Aorta (tissue), 5 donors: Measurements from ENCODE around the gene KRT13. TPM values are rescaled to one million over a fixed set of nuclear protein-coding genes. Genes with fewer than 3 reads are reported as not detected.
A peak's percentile ranks its signal among the peaks of the same experiment; 100 is the strongest.

ENCODE experiments used
- ATAC-seq: fragments of 200-7000 bp; cut with Tn5 transposase; one replicate; pipeline ENCODE4 v1.9.1; 2022; ENCODE audit warnings: moderate library complexity; ENCODE audit not compliant: low FRiP score
- DNase-seq, 2 donors: peaks; one replicate each; pipeline ENCODE4 v3.0.0-alpha.2; 2020
- H3K27ac ChIP-seq, 2 donors: one replicate each; pipeline ENCODE4 v1.5.1; 2013; ENCODE audit warnings: low read length in 2 of 2, mild to moderate bottlenecking in 2 of 2, moderate library complexity in 2 of 2, control low read depth in 1 of 2, inconsistent platforms in 1 of 2, low read depth in 1 of 2
- H3K27me3 ChIP-seq, 2 donors: one replicate each; pipeline ENCODE4 v1.6.1; 2013; ENCODE audit warnings: control low read depth in 1 of 2, low read length in 1 of 2, mild to moderate bottlenecking in 1 of 2, moderate library complexity in 1 of 2; ENCODE audit not compliant: insufficient read depth in 2 of 2, control insufficient read depth in 1 of 2
- H3K36me3 ChIP-seq, 2 donors: one replicate each; pipeline ENCODE4 v1.6.1; 2013; ENCODE audit warnings: control low read depth in 1 of 2, low read length in 1 of 2, mild to moderate bottlenecking in 1 of 2; ENCODE audit not compliant: insufficient read depth in 2 of 2, control insufficient read depth in 1 of 2
- H3K4me1 ChIP-seq, 2 donors: one replicate each; pipeline ENCODE4 v1.6.1; 2013; ENCODE audit warnings: low read length in 2 of 2, control low read depth in 1 of 2, mild to moderate bottlenecking in 1 of 2, moderate library complexity in 1 of 2; ENCODE audit not compliant: insufficient read depth in 2 of 2, control insufficient read depth in 1 of 2
- H3K4me3 ChIP-seq, 2 donors: one replicate each; pipeline ENCODE4 v1.5.1; 2013; ENCODE audit warnings: low read length in 2 of 2, control low read depth in 1 of 2, mild to moderate bottlenecking in 1 of 2
- H3K9me3 ChIP-seq: one replicate; pipeline ENCODE4 v1.6.1; 2013; ENCODE audit warnings: mild to moderate bottlenecking, low read length; ENCODE audit not compliant: control insufficient read depth
- WGBS, 2 donors: extraction: QIAGEN DNeasy Blood & Tissue Kit; methylation state at CpG; one replicate each; pipeline ENCODE4 v1.1.7; 2013; 5-methylcytosine and 5-hydroxymethylcytosine counted together
- intact Hi-C, 2 donors: fragments of 100-400 bp; cut with DNase I; formaldehyde crosslinking; loops; one replicate each; pipeline versions ENCODE4 v1.14.2 to v1.15.0; 2022
- polyA plus RNA-seq, 2 donors: library from polyadenylated mRNA; stranded (reverse); fragments of 200-250 nt; gene quantifications; one replicate each; pipeline ENCODE4 v1.2.3, GENCODE V29; 2013
- total RNA-seq, 2 donors: library from RNA; stranded (reverse); fragmentation: NEBNext Ultra II Directional; extraction: Animal tissue kit (Norgen Biotek cat#: 25700); gene quantifications; one replicate each; pipeline ENCODE4 v1.2.1, GENCODE V29; 2021
- donor health status: healthy with polysubstance abuse.
- donor health status: Bipolar disorder and iron deficiency.
- donor health status: DM: no; HTN: no; CAD: no.
- donor health status: DM: no; HTN: no; CAD: no.
- donor health status: DM: yes; HTN: yes; CAD: no.

Gene KRT13
- total and polyA plus RNA-seq, 4 donors = 11.4 to 38.3 TPM; not detected in 2

GRCh38 chr17:41475421-41475820 is 30.0 kb downstream of the KRT13 start:
- Histone ChIP-seq H3K9me3 (no peaks in the 10 kb centered on the region), H3K27ac (no peak overlapping the region), H3K4me1 (no peaks in the 10 kb centered on the region), H3K27me3 (no peaks in the 10 kb centered on the region), H3K36me3 (no peaks in the 10 kb centered on the region), H3K4me3 (no peak overlapping the region)
- ATAC-seq (no peak), DNase-seq (no peak)
- 95% methylated on average over 4 of the region's 4 CpGs for WGBS, 2 donors
- intact Hi-C loops = no loop called here

GRCh38 chr17:41474863-41475262 is 30.5 kb downstream of the KRT13 start:
- Histone ChIP-seq H3K27me3 (no peaks in the 10 kb centered on the region), H3K4me3 (no peak overlapping the region), H3K4me1 (no peaks in the 10 kb centered on the region), H3K27ac (no peak overlapping the region), H3K9me3 (no peaks in the 10 kb centered on the region), H3K36me3 (no peaks in the 10 kb centered on the region)
- WGBS, 2 donors = 60 to 65% methylated on average over 8 of the region's 8 CpGs
- ATAC-seq = no peak
- intact Hi-C loops = no loop called here
- DNase-seq = no peak

- Histone ChIP-seq H3K36me3 (no peaks in the 10 kb centered on the region), H3K27me3 (no peaks in the 10 kb centered on the region), H3K9me3 (peaks cover 7% of the 10 kb centered on the region), H3K27ac (no peak overlapping the region), H3K4me1 (no peaks in the 10 kb centered on the region), H3K4me3 (no peak overlapping the region)
- intact Hi-C loops = no loop called here
- ATAC-seq (no peak), DNase-seq (no peak)
These were observed 37.1 kb downstream of the KRT13 start for GRCh38 chr17:41468346-41468745.

- H3K4me1 ChIP-seq = no peaks in the 10 kb centered on the region
- DNase-seq (no peak), ATAC-seq (no peak)
- H3K36me3 ChIP-seq = no peaks in the 10 kb centered on the region
- no peak overlapping the region for H3K4me3 ChIP-seq
- peaks cover 7% of the 10 kb centered on the region for H3K9me3 ChIP-seq
- intact Hi-C loops = no loop called here
- H3K27ac ChIP-seq = no peak overlapping the region
- H3K27me3 ChIP-seq = no peaks in the 10 kb centered on the region
- 34 to 37% methylated on average over 4 of the region's 4 CpGs for WGBS, 2 donors
These were observed 37.9 kb downstream of the KRT13 start for GRCh38 chr17:41467561-41467960.

- WGBS, 2 donors = 88 to 91% methylated on average over 14 of the region's 14 CpGs
- no peak within 1 kb of the TSS for H3K4me3 ChIP-seq
- no peak within 1 kb of the TSS for H3K27ac ChIP-seq
- DNase-seq = no peak
- H3K9me3 ChIP-seq = peaks cover 7% of the 10 kb centered on the region
- no peaks in the 10 kb centered on the region for H3K27me3 ChIP-seq
- H3K4me1 ChIP-seq = no peaks in the 10 kb centered on the region
- intact Hi-C loops = no loop called here
- H3K36me3 ChIP-seq = no peaks in the 10 kb centered on the region
- ATAC-seq = no peak
These were observed 38.4 kb downstream of the KRT13 start, which contains the start of gene KRT32 for GRCh38 chr17:41466988-41467387. TSS of gene KRT32 (minus strand) at chr17:41467386. CDS start at chr17:41467325, 61 bp downstream.

- ATAC-seq = peak; percentile 46
- H3K4me3 ChIP-seq = no peak overlapping the region
- H3K36me3 ChIP-seq = no peaks in the 10 kb centered on the region
- intact Hi-C loops = no loop called here
- DNase-seq = no peak
- peaks cover 7% of the 10 kb centered on the region for H3K9me3 ChIP-seq
- H3K4me1 ChIP-seq = no peaks in the 10 kb centered on the region
- 15 to 16% methylated on average over 6 of the region's 6 CpGs for WGBS, 2 donors
- no peak overlapping the region for H3K27ac ChIP-seq
- H3K27me3 ChIP-seq = no peaks in the 10 kb centered on the region
These were observed 40.7 kb downstream of the KRT13 start for GRCh38 chr17:41464682-41465081.

GRCh38 chr17:41464173-41464572 is 41.2 kb downstream of the KRT13 start:
- WGBS, 2 donors = 87 to 91% methylated on average over 11 of the region's 11 CpGs
- H3K27ac ChIP-seq = no peak overlapping the region

GRCh38 chr17:41463746-41464145 is 41.7 kb downstream of the KRT13 start:
- no peak overlapping the region for H3K4me3 ChIP-seq
- H3K27me3 ChIP-seq = no peaks in the 10 kb centered on the region
- H3K27ac ChIP-seq = no peak overlapping the region
- intact Hi-C loops = no loop called here
- no peaks in the 10 kb centered on the region for H3K4me1 ChIP-seq
- DNase-seq (no peak), ATAC-seq (no peak)
- H3K36me3 ChIP-seq = no peaks in the 10 kb centered on the region
- WGBS, 2 donors = 90 to 91% methylated on average over 8 of the region's 8 CpGs
- peaks cover 7% of the 10 kb centered on the region for H3K9me3 ChIP-seq

More at GRCh38 chr17:41464173-41464572, 41.2 kb downstream of the KRT13 start:
- intact Hi-C loops = no loop called here
- H3K27me3 ChIP-seq = no peaks in the 10 kb centered on the region
- no peaks in the 10 kb centered on the region for H3K4me1 ChIP-seq
- H3K36me3 ChIP-seq = no peaks in the 10 kb centered on the region
- no peak overlapping the region for H3K4me3 ChIP-seq
- peaks cover 7% of the 10 kb centered on the region for H3K9me3 ChIP-seq
- ATAC-seq (no peak), DNase-seq (no peak)

GRCh38 chr17:41462705-41463104 is 42.7 kb downstream of the KRT13 start:
- intact Hi-C loops = no loop called here
- Histone ChIP-seq H3K27ac (no peak overlapping the region), H3K9me3 (peaks cover 3% of the 10 kb centered on the region), H3K27me3 (no peaks in the 10 kb centered on the region), H3K36me3 (no peaks in the 10 kb centered on the region), H3K4me1 (no peaks in the 10 kb centered on the region), H3K4me3 (no peak overlapping the region)
- no peak for ATAC-seq
- DNase-seq = no peak
- WGBS, 2 donors = 80 to 81% methylated on average over 15 of the region's 15 CpGs
